Measurements from ENCODE around the gene TRIM62. TPM values are rescaled to one million over a fixed set of nuclear protein-coding genes. Genes with fewer than 3 reads are reported as not detected.

Gene TRIM62
- total and polyA plus RNA-seq, 2 experiments from 2014 or later, result 2.9 to 18.9 TPM

- no peaks in the 10 kb centered on the region for H3K36me3 ChIP-seq (ENCODE audit: insufficient read depth)
- Mint-ChIP-seq H3K27ac (no peak overlapping the region), H3K9me3 (no peaks in the 10 kb centered on the region), H3K36me3 (ENCODE audit: low read depth) (peaks cover 3% of the 10 kb centered on the region; the same call in 1 of the 3 replicates), H3K4me1 (peaks cover 27% of the 10 kb centered on the region), H3K27me3 (ENCODE audit: insufficient read depth, low read depth, poor library complexity) (peaks cover 15% of the 10 kb centered on the region), H3K4me3 (peak overlapping the region; percentile 78)
- H3K4me2 ChIP-seq, result peak overlapping the region; percentile 92
- no peaks in the 10 kb centered on the region for H3F3A ChIP-seq (replicated peaks; ENCODE audit: low read depth)
- H3K27ac ChIP-seq (ENCODE audit: low read depth), result no peak overlapping the region
- peaks cover 25% of the 10 kb centered on the region for H3K4me1 ChIP-seq (ENCODE audit: insufficient read depth)
- ATAC-seq (no peak; the same call in 2 of the 3 replicates), DNase-seq (ENCODE audit: low spot score) (no peak)
- H3K27me3 ChIP-seq (ENCODE audit: insufficient read depth), result peaks cover 5% of the 10 kb centered on the region; the same call in 1 of the 2 replicates
- H3K4me3 ChIP-seq, result peak overlapping the region; percentile 66
- H3K9me2 ChIP-seq (ENCODE audit: insufficient read depth), result peaks cover 3% of the 10 kb centered on the region; the same call in 1 of the 2 replicates
- TF ChIP-seq, protein P1, sequence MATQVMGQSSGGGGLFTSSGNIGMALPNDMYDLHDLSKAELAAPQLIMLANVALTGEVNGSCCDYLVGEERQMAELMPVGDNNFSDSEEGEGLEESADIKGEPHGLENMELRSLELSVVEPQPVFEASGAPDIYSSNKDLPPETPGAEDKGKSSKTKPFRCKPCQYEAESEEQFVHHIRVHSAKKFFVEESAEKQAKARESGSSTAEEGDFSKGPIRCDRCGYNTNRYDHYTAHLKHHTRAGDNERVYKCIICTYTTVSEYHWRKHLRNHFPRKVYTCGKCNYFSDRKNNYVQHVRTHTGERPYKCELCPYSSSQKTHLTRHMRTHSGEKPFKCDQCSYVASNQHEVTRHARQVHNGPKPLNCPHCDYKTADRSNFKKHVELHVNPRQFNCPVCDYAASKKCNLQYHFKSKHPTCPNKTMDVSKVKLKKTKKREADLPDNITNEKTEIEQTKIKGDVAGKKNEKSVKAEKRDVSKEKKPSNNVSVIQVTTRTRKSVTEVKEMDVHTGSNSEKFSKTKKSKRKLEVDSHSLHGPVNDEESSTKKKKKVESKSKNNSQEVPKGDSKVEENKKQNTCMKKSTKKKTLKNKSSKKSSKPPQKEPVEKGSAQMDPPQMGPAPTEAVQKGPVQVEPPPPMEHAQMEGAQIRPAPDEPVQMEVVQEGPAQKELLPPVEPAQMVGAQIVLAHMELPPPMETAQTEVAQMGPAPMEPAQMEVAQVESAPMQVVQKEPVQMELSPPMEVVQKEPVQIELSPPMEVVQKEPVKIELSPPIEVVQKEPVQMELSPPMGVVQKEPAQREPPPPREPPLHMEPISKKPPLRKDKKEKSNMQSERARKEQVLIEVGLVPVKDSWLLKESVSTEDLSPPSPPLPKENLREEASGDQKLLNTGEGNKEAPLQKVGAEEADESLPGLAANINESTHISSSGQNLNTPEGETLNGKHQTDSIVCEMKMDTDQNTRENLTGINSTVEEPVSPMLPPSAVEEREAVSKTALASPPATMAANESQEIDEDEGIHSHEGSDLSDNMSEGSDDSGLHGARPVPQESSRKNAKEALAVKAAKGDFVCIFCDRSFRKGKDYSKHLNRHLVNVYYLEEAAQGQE (IDR thresholded peaks at IDR 0.05; ENCODE audit: unreplicated experiment), result no peak
- TF ChIP-seq ZNF331 (CRISPR knock-in tag; IDR thresholded peaks at IDR 0.05; ENCODE audit: low read depth), result no peak
- no peak for TF ChIP-seq EZH2 (IDR thresholded peaks at IDR 0.05; ENCODE audit: low read depth, unreplicated experiment)
- TF ChIP-seq, protein P2, sequence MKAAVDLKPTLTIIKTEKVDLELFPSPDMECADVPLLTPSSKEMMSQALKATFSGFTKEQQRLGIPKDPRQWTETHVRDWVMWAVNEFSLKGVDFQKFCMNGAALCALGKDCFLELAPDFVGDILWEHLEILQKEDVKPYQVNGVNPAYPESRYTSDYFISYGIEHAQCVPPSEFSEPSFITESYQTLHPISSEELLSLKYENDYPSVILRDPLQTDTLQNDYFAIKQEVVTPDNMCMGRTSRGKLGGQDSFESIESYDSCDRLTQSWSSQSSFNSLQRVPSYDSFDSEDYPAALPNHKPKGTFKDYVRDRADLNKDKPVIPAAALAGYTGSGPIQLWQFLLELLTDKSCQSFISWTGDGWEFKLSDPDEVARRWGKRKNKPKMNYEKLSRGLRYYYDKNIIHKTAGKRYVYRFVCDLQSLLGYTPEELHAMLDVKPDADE (IDR thresholded peaks at IDR 0.05), result no peak
- no peak for TF ChIP-seq STAT1 (IDR thresholded peaks at IDR 0.05; ENCODE audit: unreplicated experiment)
- TF ChIP-seq ZNF114 (CRISPR knock-in tag; IDR thresholded peaks at IDR 0.05), result no peak
- no peak for TF ChIP-seq EZH2phosphoT487 (IDR thresholded peaks at IDR 0.05; ENCODE audit: unreplicated experiment)
- TF ChIP-seq NANOG (IDR thresholded peaks at IDR 0.05; ENCODE audit: borderline replicate concordance), result no peak
- TF ChIP-seq, protein P3, sequence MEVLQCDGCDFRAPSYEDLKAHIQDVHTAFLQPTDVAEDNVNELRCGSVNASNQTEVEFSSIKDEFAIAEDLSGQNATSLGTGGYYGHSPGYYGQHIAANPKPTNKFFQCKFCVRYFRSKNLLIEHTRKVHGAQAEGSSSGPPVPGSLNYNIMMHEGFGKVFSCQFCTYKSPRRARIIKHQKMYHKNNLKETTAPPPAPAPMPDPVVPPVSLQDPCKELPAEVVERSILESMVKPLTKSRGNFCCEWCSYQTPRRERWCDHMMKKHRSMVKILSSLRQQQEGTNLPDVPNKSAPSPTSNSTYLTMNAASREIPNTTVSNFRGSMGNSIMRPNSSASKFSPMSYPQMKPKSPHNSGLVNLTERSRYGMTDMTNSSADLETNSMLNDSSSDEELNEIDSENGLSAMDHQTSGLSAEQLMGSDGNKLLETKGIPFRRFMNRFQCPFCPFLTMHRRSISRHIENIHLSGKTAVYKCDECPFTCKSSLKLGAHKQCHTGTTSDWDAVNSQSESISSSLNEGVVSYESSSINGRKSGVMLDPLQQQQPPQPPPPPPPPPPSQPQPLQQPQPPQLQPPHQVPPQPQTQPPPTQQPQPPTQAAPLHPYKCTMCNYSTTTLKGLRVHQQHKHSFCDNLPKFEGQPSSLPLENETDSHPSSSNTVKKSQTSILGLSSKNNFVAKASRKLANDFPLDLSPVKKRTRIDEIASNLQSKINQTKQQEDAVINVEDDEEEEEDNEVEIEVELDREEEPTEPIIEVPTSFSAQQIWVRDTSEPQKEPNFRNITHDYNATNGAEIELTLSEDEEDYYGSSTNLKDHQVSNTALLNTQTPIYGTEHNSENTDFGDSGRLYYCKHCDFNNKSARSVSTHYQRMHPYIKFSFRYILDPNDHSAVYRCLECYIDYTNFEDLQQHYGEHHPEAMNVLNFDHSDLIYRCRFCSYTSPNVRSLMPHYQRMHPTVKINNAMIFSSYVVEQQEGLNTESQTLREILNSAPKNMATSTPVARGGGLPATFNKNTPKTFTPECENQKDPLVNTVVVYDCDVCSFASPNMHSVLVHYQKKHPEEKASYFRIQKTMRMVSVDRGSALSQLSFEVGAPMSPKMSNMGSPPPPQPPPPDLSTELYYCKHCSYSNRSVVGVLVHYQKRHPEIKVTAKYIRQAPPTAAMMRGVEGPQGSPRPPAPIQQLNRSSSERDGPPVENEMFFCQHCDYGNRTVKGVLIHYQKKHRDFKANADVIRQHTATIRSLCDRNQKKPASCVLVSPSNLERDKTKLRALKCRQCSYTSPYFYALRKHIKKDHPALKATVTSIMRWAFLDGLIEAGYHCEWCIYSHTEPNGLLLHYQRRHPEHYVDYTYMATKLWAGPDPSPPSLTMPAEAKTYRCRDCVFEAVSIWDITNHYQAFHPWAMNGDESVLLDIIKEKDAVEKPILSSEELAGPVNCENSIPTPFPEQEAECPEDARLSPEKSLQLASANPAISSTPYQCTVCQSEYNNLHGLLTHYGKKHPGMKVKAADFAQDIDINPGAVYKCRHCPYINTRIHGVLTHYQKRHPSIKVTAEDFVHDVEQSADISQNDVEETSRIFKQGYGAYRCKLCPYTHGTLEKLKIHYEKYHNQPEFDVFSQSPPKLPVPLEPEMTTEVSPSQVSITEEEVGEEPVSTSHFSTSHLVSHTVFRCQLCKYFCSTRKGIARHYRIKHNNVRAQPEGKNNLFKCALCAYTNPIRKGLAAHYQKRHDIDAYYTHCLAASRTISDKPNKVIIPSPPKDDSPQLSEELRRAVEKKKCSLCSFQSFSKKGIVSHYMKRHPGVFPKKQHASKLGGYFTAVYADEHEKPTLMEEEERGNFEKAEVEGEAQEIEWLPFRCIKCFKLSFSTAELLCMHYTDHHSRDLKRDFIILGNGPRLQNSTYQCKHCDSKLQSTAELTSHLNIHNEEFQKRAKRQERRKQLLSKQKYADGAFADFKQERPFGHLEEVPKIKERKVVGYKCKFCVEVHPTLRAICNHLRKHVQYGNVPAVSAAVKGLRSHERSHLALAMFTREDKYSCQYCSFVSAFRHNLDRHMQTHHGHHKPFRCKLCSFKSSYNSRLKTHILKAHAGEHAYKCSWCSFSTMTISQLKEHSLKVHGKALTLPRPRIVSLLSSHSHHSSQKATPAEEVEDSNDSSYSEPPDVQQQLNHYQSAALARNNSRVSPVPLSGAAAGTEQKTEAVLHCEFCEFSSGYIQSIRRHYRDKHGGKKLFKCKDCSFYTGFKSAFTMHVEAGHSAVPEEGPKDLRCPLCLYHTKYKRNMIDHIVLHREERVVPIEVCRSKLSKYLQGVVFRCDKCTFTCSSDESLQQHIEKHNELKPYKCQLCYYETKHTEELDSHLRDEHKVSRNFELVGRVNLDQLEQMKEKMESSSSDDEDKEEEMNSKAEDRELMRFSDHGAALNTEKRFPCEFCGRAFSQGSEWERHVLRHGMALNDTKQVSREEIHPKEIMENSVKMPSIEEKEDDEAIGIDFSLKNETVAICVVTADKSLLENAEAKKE (CRISPR knock-in tag; IDR thresholded peaks at IDR 0.05), result no peak
- TF ChIP-seq POLR2AphosphoS5 (IDR thresholded peaks at IDR 0.05; ENCODE audit: low read depth), result no peak
- TF ChIP-seq, protein P4, sequence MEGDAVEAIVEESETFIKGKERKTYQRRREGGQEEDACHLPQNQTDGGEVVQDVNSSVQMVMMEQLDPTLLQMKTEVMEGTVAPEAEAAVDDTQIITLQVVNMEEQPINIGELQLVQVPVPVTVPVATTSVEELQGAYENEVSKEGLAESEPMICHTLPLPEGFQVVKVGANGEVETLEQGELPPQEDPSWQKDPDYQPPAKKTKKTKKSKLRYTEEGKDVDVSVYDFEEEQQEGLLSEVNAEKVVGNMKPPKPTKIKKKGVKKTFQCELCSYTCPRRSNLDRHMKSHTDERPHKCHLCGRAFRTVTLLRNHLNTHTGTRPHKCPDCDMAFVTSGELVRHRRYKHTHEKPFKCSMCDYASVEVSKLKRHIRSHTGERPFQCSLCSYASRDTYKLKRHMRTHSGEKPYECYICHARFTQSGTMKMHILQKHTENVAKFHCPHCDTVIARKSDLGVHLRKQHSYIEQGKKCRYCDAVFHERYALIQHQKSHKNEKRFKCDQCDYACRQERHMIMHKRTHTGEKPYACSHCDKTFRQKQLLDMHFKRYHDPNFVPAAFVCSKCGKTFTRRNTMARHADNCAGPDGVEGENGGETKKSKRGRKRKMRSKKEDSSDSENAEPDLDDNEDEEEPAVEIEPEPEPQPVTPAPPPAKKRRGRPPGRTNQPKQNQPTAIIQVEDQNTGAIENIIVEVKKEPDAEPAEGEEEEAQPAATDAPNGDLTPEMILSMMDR (conservative IDR thresholded peaks at IDR 0.05; ENCODE audit: low read depth in 2 of 2), result no peak
- TF ChIP-seq CREB1 (CRISPR knock-in tag; IDR thresholded peaks at IDR 0.05; ENCODE audit: low read depth), result no peak
- peak overlapping the region; percentile 66; the same call in 1 of the 2 replicates for H2AFZ ChIP-seq
- no peaks in the 10 kb centered on the region; the same call in 1 of the 2 replicates for H4K20me1 ChIP-seq (replicated peaks; ENCODE audit: insufficient read depth)
- peaks cover 4% of the 10 kb centered on the region; the same call in 1 of the 2 replicates for H3K79me2 ChIP-seq (replicated peaks; ENCODE audit: insufficient read depth)
These were observed 1.5 kb downstream of the TRIM62 start for GRCh38 chr1:33180226-33180910.

Data from GM23338 (cell line).